Left renal pelvis (tissue), 4 donors: ENCODE measurements around the gene SMYD3. TPM values are rescaled to one million over a fixed set of nuclear protein-coding genes. Genes with fewer than 3 reads are reported as not detected.
"Not testable (repeated sequence)": the region's sequence is repeated elsewhere in the genome, so short reads cannot be mapped to it uniquely, and the experiment has no call there.

ENCODE experiments used
- DNase-seq, 4 donors: peaks; one replicate each; pipeline ENCODE4 v3.0.0-alpha.2; 2013; ENCODE audit warnings: low read depth in 4 of 4, low spot score in 3 of 4
- polyA plus RNA-seq, 4 donors: library from polyadenylated mRNA; unstranded; fragments of 120-200 nt; gene quantifications; one replicate each; pipeline ENCODE4 v1.2.1, GENCODE V29; 2013; ENCODE audit not compliant: insufficient read length in 4 of 4

The SMYD3 gene
- polyA plus RNA-seq, 4 donors: 13.6 to 30.5 (median 25.7) TPM

- no peak for DNase-seq
Measured at GRCh38 chr1:246081138-246081702, 425.9 kb downstream of the SMYD3 start.

GRCh38 chr1:246080031-246080430, 427.0 kb downstream of the SMYD3 start:
- no peak for DNase-seq

GRCh38 chr1:246078888-246079252, 428.2 kb downstream of the SMYD3 start:
- DNase-seq: no peak

GRCh38 chr1:246078126-246078887, 428.8 kb downstream of the SMYD3 start:
- no peak for DNase-seq

- DNase-seq: no peak
Measured at GRCh38 chr1:246077476-246077875, 429.6 kb downstream of the SMYD3 start.

GRCh38 chr1:246074421-246074820, 432.7 kb downstream of the SMYD3 start:
- no peak for DNase-seq

- no peak for DNase-seq
Measured at GRCh38 chr1:246072456-246072955, 434.6 kb downstream of the SMYD3 start.

- DNase-seq: not testable (repeated sequence)
Measured at GRCh38 chr1:246071981-246072380, 435.1 kb downstream of the SMYD3 start.

GRCh38 chr1:246071561-246071960, 435.5 kb downstream of the SMYD3 start:
- DNase-seq: not testable (repeated sequence)

- no peak for DNase-seq
Measured at GRCh38 chr1:246069581-246069980, 437.5 kb downstream of the SMYD3 start.

GRCh38 chr1:246068619-246069509, 438.2 kb downstream of the SMYD3 start:
- DNase-seq: no peak

GRCh38 chr1:246068217-246068512, 438.9 kb downstream of the SMYD3 start:
- DNase-seq: no peak

- DNase-seq: no peak
Measured at GRCh38 chr1:246067432-246068216, 439.5 kb downstream of the SMYD3 start.

GRCh38 chr1:246066573-246066972, 440.5 kb downstream of the SMYD3 start:
- no peak for DNase-seq

GRCh38 chr1:246065592-246065991, 441.5 kb downstream of the SMYD3 start:
- DNase-seq: no peak

- no peak for DNase-seq
Measured at GRCh38 chr1:246064891-246065290, 442.2 kb downstream of the SMYD3 start.

- no peak for DNase-seq
Measured at GRCh38 chr1:246063013-246063616, 444.0 kb downstream of the SMYD3 start.

GRCh38 chr1:246058466-246058865, 448.6 kb downstream of the SMYD3 start:
- no peak for DNase-seq

GRCh38 chr1:246052603-246053002, 454.5 kb downstream of the SMYD3 start:
- no peak for DNase-seq

GRCh38 chr1:246051909-246052518, 455.1 kb downstream of the SMYD3 start:
- no peak for DNase-seq
